Peyer's patch (tissue), 4 donors: ENCODE measurements around the gene DCP1B. TPM values are rescaled to one million over a fixed set of nuclear protein-coding genes. Genes with fewer than 3 reads are reported as not detected.

Experiments used
- DNase-seq, 3 donors: peaks; one replicate each; pipeline ENCODE4 v3.0.0-alpha.2; 2017 to 2019
- H3K27ac ChIP-seq, 4 donors: fragments of 200-600 bp; sonication (generic); one replicate each; pipeline ENCODE4 v1.5.1; 2016 to 2019
- H3K27me3 ChIP-seq, 2 donors: fragments of 200-600 bp; sonication (generic); one replicate each; pipeline ENCODE4 v1.5.1; 2019
- H3K36me3 ChIP-seq, 3 donors: fragments of 200-600 bp; sonication (generic); one replicate each; pipeline ENCODE4 v1.5.1; 2016 to 2019
- H3K4me1 ChIP-seq, 4 donors: fragments of 200-600 bp; sonication (generic); one replicate each; pipeline ENCODE4 v1.5.1; 2016 to 2019
- H3K4me3 ChIP-seq, 4 donors: fragments of 200-600 bp; sonication (generic); 1 replicate in 3 of 4; 2 replicates in 1 of 4; pipeline ENCODE4 v1.5.1; 2016 to 2019; ENCODE audit warnings: mild to moderate bottlenecking in 1 of 4
- H3K9me3 ChIP-seq, 4 donors: fragments of 200-600 bp; sonication (generic); one replicate each; pipeline ENCODE4 v1.5.1; 2016 to 2019; ENCODE audit warnings: mild to moderate bottlenecking in 1 of 4
- POLR2A ChIP-seq, 2 donors: fragments of 450-650 bp; IDR thresholded peaks; one replicate each; pipeline ENCODE4 v1.5.1; 2017; ENCODE audit warnings: antibody characterized with exemption in 2 of 2, mild to moderate bottlenecking in 2 of 2, moderate library complexity in 2 of 2
- total RNA-seq, 4 donors: library from RNA; depleted of rRNA; stranded (reverse); fragments of >200 nt; gene quantifications; one replicate each; pipeline ENCODE4 v1.1.0, GENCODE V29; 2016
- TF ChIP-seq, protein P1 (sequence below), 6 experiments: fragments of 450-650 bp in 4 of 6; fragments of 200-600 bp in 2 of 6; sonication (generic) in 1 of 6; IDR thresholded peaks; one replicate each; pipeline ENCODE4 v1.5.1; 2017 to 2019; ENCODE audit warnings: antibody characterized with exemption in 6 of 6, mild to moderate bottlenecking in 3 of 6, moderate library complexity in 1 of 6

Gene DCP1B
- 10 to 100 TPM; 14.7 to 54.5 (median 18.6) TPM for total RNA-seq

DNA sequence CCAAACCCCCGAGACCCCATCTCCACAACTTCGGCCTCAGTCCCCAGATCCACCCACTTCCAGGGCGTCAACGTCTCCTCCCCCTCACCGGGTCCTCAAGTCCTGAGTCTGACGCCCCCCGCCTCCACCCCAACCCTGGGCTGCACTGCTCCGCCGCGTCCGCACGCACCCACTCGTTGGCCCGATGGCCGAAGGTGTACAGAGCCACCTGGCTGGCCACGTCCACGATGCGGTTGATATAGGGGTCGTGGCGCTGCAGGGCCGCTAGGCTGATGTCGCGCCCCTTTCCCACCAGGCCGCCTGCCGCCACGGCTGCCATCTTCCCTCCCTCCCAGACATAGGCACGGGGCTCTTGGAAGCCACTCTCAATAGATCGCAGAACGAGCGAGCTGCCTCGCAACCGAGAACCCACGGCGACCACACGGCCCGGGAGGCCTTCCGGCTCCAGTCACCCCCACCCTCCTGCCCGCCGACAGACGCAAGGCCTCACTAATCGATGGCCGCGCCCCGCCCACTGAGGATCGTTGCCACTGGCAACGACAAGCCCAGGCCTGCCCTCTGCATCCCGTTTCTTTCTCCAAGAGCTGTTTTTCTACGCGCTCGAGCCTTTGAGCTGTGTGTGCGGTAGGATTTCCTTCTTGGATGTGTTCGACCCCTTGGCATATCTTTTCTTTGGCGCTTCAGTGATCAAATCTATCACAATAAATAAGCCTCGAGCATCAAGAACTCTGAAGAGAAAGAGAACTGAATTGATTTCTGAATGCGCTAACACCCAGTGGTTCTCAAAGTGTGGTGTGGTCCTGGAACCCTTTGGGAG is at the start of gene DCP1B:
TSS of gene DCP1B (minus strand) at position 345 of the 817 bp plus-strand sequence. CDS start at position 319, 26 bp downstream.
- peak within 1 kb of the TSS; percentile 82 to 86 (median 86) for H3K27ac ChIP-seq
- no peaks in the 10 kb centered on the region for H3K27me3 ChIP-seq
- peak; percentile 45 to 65 for TF ChIP-seq POLR2A (IDR thresholded peaks at IDR 0.05)
- TF ChIP-seq, protein P1, sequence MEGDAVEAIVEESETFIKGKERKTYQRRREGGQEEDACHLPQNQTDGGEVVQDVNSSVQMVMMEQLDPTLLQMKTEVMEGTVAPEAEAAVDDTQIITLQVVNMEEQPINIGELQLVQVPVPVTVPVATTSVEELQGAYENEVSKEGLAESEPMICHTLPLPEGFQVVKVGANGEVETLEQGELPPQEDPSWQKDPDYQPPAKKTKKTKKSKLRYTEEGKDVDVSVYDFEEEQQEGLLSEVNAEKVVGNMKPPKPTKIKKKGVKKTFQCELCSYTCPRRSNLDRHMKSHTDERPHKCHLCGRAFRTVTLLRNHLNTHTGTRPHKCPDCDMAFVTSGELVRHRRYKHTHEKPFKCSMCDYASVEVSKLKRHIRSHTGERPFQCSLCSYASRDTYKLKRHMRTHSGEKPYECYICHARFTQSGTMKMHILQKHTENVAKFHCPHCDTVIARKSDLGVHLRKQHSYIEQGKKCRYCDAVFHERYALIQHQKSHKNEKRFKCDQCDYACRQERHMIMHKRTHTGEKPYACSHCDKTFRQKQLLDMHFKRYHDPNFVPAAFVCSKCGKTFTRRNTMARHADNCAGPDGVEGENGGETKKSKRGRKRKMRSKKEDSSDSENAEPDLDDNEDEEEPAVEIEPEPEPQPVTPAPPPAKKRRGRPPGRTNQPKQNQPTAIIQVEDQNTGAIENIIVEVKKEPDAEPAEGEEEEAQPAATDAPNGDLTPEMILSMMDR (IDR thresholded peaks at IDR 0.05): no peak
- no peaks in the 10 kb centered on the region for H3K9me3 ChIP-seq
- H3K4me3 ChIP-seq: peak within 1 kb of the TSS; percentile 71 to 88 (median 79)
- DNase-seq: peak; percentile 92 to 98 (median 96)
- H3K36me3 ChIP-seq: no peaks in the 10 kb centered on the region
- H3K4me1 ChIP-seq: peaks cover 0 to 6% (median 0%) of the 10 kb centered on the region in 4 donors

DNA sequence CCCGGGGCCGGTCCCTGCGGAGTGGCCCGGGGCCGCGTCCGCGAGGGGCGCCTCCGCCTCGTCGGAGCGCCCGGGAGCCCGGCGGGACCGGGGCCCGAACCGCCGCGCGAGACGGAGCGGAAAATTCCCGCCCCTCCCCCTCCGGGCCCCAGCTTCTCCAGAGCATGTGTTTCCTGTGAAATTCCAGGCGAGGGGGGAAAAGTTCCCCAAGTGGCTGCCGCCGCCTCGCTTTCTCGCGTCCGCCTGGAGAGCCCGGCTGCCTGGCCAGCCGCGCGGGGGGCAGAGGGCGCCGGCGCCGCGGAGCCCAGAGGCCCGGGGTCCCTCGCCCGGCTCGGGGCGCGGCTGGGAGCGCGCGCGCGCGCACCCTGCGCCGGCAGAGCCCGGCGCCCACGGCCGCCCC is 49.4 kb upstream of the DCP1B start:
- Histone ChIP-seq H3K27me3 (no peaks in the 10 kb centered on the region), H3K9me3 (no peaks in the 10 kb centered on the region), H3K27ac (peak overlapping the region in 3 of 4 donors; percentile 40 to 86 (median 49)), H3K4me3 (peak overlapping the region; percentile 29 to 67 (median 48)), H3K4me1 (peaks cover 0 to 14% (median 0%) of the 10 kb centered on the region in 4 donors), H3K36me3 (no peaks in the 10 kb centered on the region)
- no peak for DNase-seq
- no peak for TF ChIP-seq POLR2A (IDR thresholded peaks at IDR 0.05)
- TF ChIP-seq, protein P1 (IDR thresholded peaks at IDR 0.05): no peak

DNA sequence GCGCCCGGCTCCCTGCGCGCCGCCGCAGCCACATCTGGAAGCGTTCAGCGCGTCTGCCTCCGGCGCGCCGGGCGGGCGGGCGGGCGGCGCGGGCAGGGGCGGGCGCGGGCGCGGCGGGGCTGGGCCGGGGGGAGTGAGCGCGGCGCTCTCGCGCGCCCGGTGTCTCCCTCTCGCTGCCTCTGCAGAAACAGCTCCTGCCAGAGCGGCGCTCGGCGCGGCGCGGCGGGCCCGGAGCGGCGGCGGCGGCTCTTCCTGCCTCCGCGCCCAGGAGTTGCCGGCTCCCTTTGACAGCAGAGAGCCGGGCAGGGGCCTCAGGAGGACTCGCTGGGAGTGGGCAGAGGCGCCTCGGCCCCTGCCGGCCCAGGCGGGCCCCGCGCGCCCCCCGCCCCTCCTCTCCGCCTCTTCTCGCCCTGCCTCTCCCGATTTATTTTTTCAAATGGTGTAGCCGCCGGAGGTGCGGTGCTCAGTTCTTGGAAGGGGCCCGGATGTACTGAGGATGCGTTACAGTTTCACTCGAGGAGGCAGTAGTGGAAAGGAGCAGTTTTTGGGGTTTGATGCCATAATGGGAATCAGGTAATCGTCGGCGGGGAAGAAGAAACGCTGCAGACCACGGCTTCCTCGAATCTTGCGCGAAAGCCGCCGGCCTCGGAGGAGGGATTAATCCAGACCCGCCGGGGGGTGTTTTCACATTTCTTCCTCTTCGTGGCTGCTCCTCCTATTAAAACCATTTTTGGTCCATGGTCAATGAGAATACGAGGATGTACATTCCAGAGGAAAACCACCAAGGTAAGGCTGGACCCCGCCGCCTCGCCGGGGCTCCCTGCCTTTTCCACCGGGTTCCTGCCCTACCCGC is 48.8 kb upstream of the DCP1B start, which contains the start of gene CACNA1C:
TSS of gene CACNA1C (plus strand) at position 162 of the 853 bp plus-strand sequence. CDS start at position 738, 576 bp downstream.
- H3K4me1 ChIP-seq: peaks cover 0 to 14% (median 0%) of the 10 kb centered on the region in 4 donors
- H3K27me3 ChIP-seq: no peaks in the 10 kb centered on the region
- H3K36me3 ChIP-seq: no peaks in the 10 kb centered on the region
- peak in 2 of 3 donors; percentile 51 to 69 for DNase-seq
- TF ChIP-seq POLR2A (IDR thresholded peaks at IDR 0.05): no peak
- TF ChIP-seq, protein P1 (IDR thresholded peaks at IDR 0.05): peak in 4 of 6 experiments; percentile 5 to 41 (median 32)
- H3K9me3 ChIP-seq: no peaks in the 10 kb centered on the region
- H3K4me3 ChIP-seq: peak within 1 kb of the TSS; percentile 29 to 67 (median 48)
- peak within 1 kb of the TSS; percentile 40 to 86 (median 52) for H3K27ac ChIP-seq

DNA sequence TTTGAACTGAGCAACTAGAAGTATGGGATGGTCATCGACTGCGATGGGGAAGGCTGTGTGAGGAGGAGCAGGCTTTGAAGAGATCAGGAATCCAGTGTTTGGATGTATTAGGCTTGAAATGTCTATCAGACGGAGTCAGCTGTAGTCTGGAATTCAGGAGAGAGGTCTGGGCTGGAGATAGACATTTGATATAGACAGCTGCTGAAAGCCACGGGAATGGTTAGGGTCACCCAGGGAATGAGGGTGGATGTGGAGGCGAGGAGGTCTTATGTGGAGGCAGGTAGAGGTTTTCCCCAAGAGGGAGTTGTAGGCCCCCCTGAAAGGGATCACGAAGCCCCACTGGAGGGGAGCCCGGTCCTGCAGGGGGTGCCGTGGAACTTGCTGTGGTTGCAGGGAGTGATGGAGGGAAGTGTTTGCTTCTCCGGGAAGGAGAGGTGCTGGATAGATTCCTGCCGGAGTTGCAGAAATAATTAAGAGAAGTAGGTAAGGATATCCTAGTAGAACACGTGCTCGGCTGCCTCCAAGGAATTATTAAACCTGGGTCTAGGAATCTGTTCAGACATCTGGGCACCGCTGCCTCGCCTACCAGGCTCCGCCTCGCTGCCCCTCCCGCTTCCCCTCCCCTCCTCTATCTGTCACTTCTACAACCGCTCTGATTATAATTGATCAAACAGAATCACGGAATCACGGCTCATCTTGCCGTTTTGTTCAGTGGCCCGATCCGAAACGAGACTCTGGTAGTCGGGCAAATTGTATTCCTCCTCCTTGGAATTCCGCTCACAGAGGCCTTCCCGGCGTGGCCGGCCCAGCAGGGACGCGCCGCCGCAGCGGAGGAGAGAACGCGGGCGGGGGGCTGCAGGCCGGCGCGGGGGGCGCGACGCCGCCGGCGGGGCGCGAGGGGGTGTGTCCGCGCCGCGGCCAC is 47.7 kb upstream of the DCP1B start:
- no peak for TF ChIP-seq POLR2A (IDR thresholded peaks at IDR 0.05)
- TF ChIP-seq, protein P1 (IDR thresholded peaks at IDR 0.05): no peak

More for the DNA sequence above, 47.7 kb upstream of the DCP1B start:
- no peaks in the 10 kb centered on the region for H3K9me3 ChIP-seq
- H3K4me3 ChIP-seq: peak overlapping the region in 3 of 4 donors; percentile 40 to 57 (median 41)
- H3K4me1 ChIP-seq: peaks cover 0 to 14% (median 0%) of the 10 kb centered on the region in 4 donors
- DNase-seq: no peak
- no peaks in the 10 kb centered on the region for H3K36me3 ChIP-seq
- H3K27ac ChIP-seq: peak overlapping the region in 1 of 4 donors; percentile 27
- H3K27me3 ChIP-seq: no peaks in the 10 kb centered on the region
